H1 (cell line): ENCODE measurements around the gene CIB4. TPM values are rescaled to one million over a fixed set of nuclear protein-coding genes. Genes with fewer than 3 reads are reported as not detected.

Experiments used
- CTCF ChIA-PET: fragments of 300-600 bp; sonication (Branson Sonifier 250); formaldehyde crosslinking; loops from one replicate; lab custom pipeline; 2021; ENCODE audit not compliant: partially characterized antibody; lab: Charles Lee
- POLR2A ChIA-PET: fragments of 300-600 bp; sonication (Branson Sonifier 250); formaldehyde crosslinking; loops from one replicate; lab custom pipeline; 2021; ENCODE audit warnings: inconsistent platforms; ENCODE audit not compliant: partially characterized antibody; lab: Charles Lee
- DNase-seq, 2 experiments: peaks; one replicate each; pipeline versions ENCODE4 v3.0.0 to v3.0.0-alpha.2; 2010 to 2022; ENCODE audit warnings: low spot score in 2 of 2, low read depth in 1 of 2, mixed read lengths in 1 of 2
- FAIRE-seq: peaks from 2 replicates; lab custom pipeline; 2011; peaks lifted over from hg19 to GRCh38; lab: Jason Lieb, UNC
- H2AFZ ChIP-seq: 2 replicates; pipeline ENCODE4 v1.8.1; 2012; ENCODE audit warnings: low read length, inconsistent platforms
- H2AK5ac ChIP-seq: 2 replicates; pipeline ENCODE4 v1.6.1; 2013; ENCODE audit warnings: low read depth, low read length
- H2BK120ac ChIP-seq: replicated peaks from 2 replicates; pipeline ENCODE3; 2013; ENCODE audit warnings: low read depth, low read length, inconsistent platforms
- H2BK12ac ChIP-seq: 2 replicates; pipeline ENCODE4 v1.6.1; 2013; ENCODE audit warnings: low read depth, low read length
- H2BK15ac ChIP-seq: 2 replicates; pipeline ENCODE4 v1.6.1; 2013; ENCODE audit warnings: low read length
- H2BK20ac ChIP-seq: 2 replicates; pipeline ENCODE4 v1.6.1; 2013; ENCODE audit warnings: low read length
- H2BK5ac ChIP-seq: 2 replicates; pipeline ENCODE4 v1.6.1; 2013; ENCODE audit warnings: low read depth, low read length
- H3K14ac ChIP-seq: 2 replicates; pipeline ENCODE4 v1.6.1; 2013; ENCODE audit warnings: inconsistent platforms; ENCODE audit not compliant: insufficient read length
- H3K18ac ChIP-seq: 2 replicates; pipeline ENCODE4 v1.6.1; 2013; ENCODE audit warnings: low read length; ENCODE audit errors: extremely low read depth
- H3K23ac ChIP-seq: 2 replicates; pipeline ENCODE4 v1.6.1; 2013; ENCODE audit warnings: inconsistent platforms; ENCODE audit not compliant: insufficient read length
- H3K23me2 ChIP-seq: 2 replicates; pipeline ENCODE4 v1.6.1; 2013; ENCODE audit warnings: low read depth, low read length
- H3K27ac ChIP-seq: 2 replicates; pipeline ENCODE4 v1.6.1; 2011; ENCODE audit warnings: low read depth, low read length, inconsistent platforms
- H3K27me3 ChIP-seq, 4 experiments: replicated peaks in 1 of 4; 1 replicate in 1 of 4; 2 replicates in 3 of 4; pipeline versions ENCODE4 v1.6.1 to v1.8.1; 2011 to 2013; ENCODE audit warnings: low read length in 3 of 4, mild to moderate bottlenecking in 3 of 4, inconsistent platforms in 2 of 4, mixed read lengths in 2 of 4, moderate library complexity in 1 of 4; ENCODE audit not compliant: control insufficient read depth in 3 of 4, insufficient read depth in 3 of 4; ENCODE audit errors: extremely low read depth in 1 of 4
- H3K36me3 ChIP-seq, 4 experiments: 2 replicates each; pipeline versions ENCODE4 v1.6.1 to v1.8.1; 2011 to 2013; ENCODE audit warnings: mild to moderate bottlenecking in 4 of 4, low read length in 3 of 4, moderate library complexity in 2 of 4, control low read depth in 1 of 4, inconsistent platforms in 1 of 4; ENCODE audit not compliant: insufficient read depth in 4 of 4, control insufficient read depth in 2 of 4
- H3K4ac ChIP-seq: replicated peaks from 2 replicates; pipeline ENCODE3; 2013; ENCODE audit warnings: low read length, low read depth, mixed read lengths, inconsistent platforms; ENCODE audit not compliant: insufficient read length
- H3K4me1 ChIP-seq, 4 experiments: replicated peaks in 1 of 4; 1 replicate in 1 of 4; 2 replicates in 3 of 4; pipeline versions ENCODE4 v1.6.1 to v1.8.1; 2011 to 2013; ENCODE audit warnings: low read length in 3 of 4, inconsistent platforms in 2 of 4, mixed read lengths in 1 of 4; ENCODE audit not compliant: insufficient read depth in 4 of 4, control insufficient read depth in 3 of 4
- H3K4me2 ChIP-seq, 2 experiments: 2 replicates each; pipeline versions ENCODE4 v1.6.1 to v1.8.1; 2011 to 2013; ENCODE audit warnings: low read depth in 2 of 2, low read length in 2 of 2, control low read depth in 1 of 2, inconsistent platforms in 1 of 2, mild to moderate bottlenecking in 1 of 2; ENCODE audit not compliant: insufficient read depth in 1 of 2
- H3K4me3 ChIP-seq, 4 experiments: fragments of 200-600, 300-600 bp in 1 of 4; sonication (generic), shearing (Covaris generic), sonication (Bioruptor Twin) in 1 of 4; 2 replicates each; pipeline versions ENCODE4 v1.5.1 to v1.8.1; 2011 to 2016; ENCODE audit warnings: low read length in 4 of 4, low read depth in 3 of 4, control low read depth in 2 of 4, inconsistent platforms in 2 of 4, mild to moderate bottlenecking in 2 of 4, mixed read lengths in 1 of 4, moderate library complexity in 1 of 4; ENCODE audit not compliant: insufficient read depth in 2 of 4; ENCODE audit errors: extremely low read depth in 1 of 4
- H3K56ac ChIP-seq: replicated peaks from 2 replicates; pipeline ENCODE3; 2013; ENCODE audit warnings: low read depth, mild to moderate bottlenecking, mixed read lengths, low read length, inconsistent platforms; ENCODE audit not compliant: insufficient read length
- H3K79me1 ChIP-seq: 2 replicates; pipeline ENCODE4 v1.6.1; 2013; ENCODE audit warnings: low read depth, low read length, control low read depth
- H3K79me2 ChIP-seq, 2 experiments: 2 replicates each; pipeline versions ENCODE4 v1.6.1 to v1.8.1; 2012 to 2013; ENCODE audit warnings: low read length in 2 of 2, mild to moderate bottlenecking in 2 of 2, inconsistent platforms in 1 of 2; ENCODE audit not compliant: insufficient read depth in 2 of 2, control insufficient read depth in 1 of 2
- H3K9ac ChIP-seq, 4 experiments: replicated peaks in 1 of 4; 1 replicate in 1 of 4; 2 replicates in 3 of 4; pipeline versions ENCODE4 v1.6.1 to v1.8.1; 2011 to 2013; ENCODE audit warnings: low read depth in 3 of 4, low read length in 3 of 4, control low read depth in 2 of 4, mild to moderate bottlenecking in 2 of 4, moderate library complexity in 2 of 4, inconsistent platforms in 1 of 4; ENCODE audit errors: extremely low read depth in 1 of 4
- H3K9me3 ChIP-seq, 2 experiments: 2 replicates each; pipeline versions ENCODE4 v1.6.1 to v1.8.1; 2012 to 2013; ENCODE audit warnings: mild to moderate bottlenecking in 2 of 2, moderate library complexity in 2 of 2, control low read depth in 1 of 2, inconsistent platforms in 1 of 2, low read depth in 1 of 2, low read length in 1 of 2, mixed read lengths in 1 of 2; ENCODE audit not compliant: insufficient read depth in 2 of 2
- H4K20me1 ChIP-seq, 2 experiments: replicated peaks in 1 of 2; 2 replicates each; pipeline versions ENCODE3 to v1.8.1; 2011 to 2013; ENCODE audit warnings: inconsistent platforms in 2 of 2, low read length in 2 of 2, mild to moderate bottlenecking in 1 of 2; ENCODE audit not compliant: insufficient read depth in 2 of 2, control insufficient read depth in 1 of 2
- H4K5ac ChIP-seq: 2 replicates; pipeline ENCODE4 v1.6.1; 2013; ENCODE audit warnings: low read length, low read depth, mixed read lengths, inconsistent platforms; ENCODE audit not compliant: insufficient read length
- H4K8ac ChIP-seq: 2 replicates; pipeline ENCODE4 v1.8.0; 2013; ENCODE audit warnings: mild to moderate bottlenecking, moderate library complexity, low read length, inconsistent platforms; ENCODE audit not compliant: insufficient read depth; ENCODE audit errors: extremely low read depth
- H4K91ac ChIP-seq: replicated peaks from 2 replicates; pipeline ENCODE3; 2013; ENCODE audit warnings: low read length, mixed read lengths, inconsistent platforms; ENCODE audit not compliant: insufficient read length
- SIN3A ChIP-seq, 2 experiments: IDR thresholded peaks in 1 of 2; conservative IDR thresholded peaks in 1 of 2; 2 replicates each; pipeline ENCODE4 v1.6.1; 2011 to 2012; ENCODE audit warnings: low read length in 2 of 2, improper control_type of control experiment in 1 of 2, low read depth in 1 of 2, mild to moderate bottlenecking in 1 of 2
- SIRT6 ChIP-seq: IDR thresholded peaks from one replicate; pipeline ENCODE4 v1.7.1; 2012; ENCODE audit warnings: low read length, inconsistent platforms
- WGBS, 2 experiments: shearing (Covaris generic) in 1 of 2; methylation state at CpG; one replicate each; pipeline versions ENCODE4 v1.1.6 to v1.1.7; 2013 to 2015; ENCODE audit warnings: low lambda C conversion rate in 2 of 2, mixed read lengths in 2 of 2, inconsistent platforms in 1 of 2, low coverage in 1 of 2, missing lambda C conversion rate in 1 of 2; ENCODE audit not compliant: insufficient replicate concordance in 2 of 2, insufficient coverage in 1 of 2, insufficient read length in 1 of 2; ENCODE audit errors: extremely low coverage in 1 of 2, missing lambda C conversion rate in 1 of 2; 5-methylcytosine and 5-hydroxymethylcytosine counted together
- polyA plus RNA-seq, 7 experiments: library from polyadenylated mRNA; depleted of rRNA in 3 of 7; stranded (reverse) in 5 of 7; unstranded in 2 of 7; fragments of >200 nt in 5 of 7; fragments of 200-250 nt in 2 of 7; gene quantifications; 1 replicate in 5 of 7; 2 replicates in 1 of 7; 4 replicates in 1 of 7; pipeline versions ENCODE4 v1.2.1 to v1.2.3, GENCODE V29; 2011 to 2013; ENCODE audit warnings: missing spikeins in 2 of 7, mixed read lengths in 2 of 7
- total RNA-seq: library from RNA; stranded (reverse); fragmentation: NEBNext Ultra II Directional; extraction: Animal tissue kit (Norgen Biotek cat#: 25700); gene quantifications from 2 replicates; pipeline ENCODE4 v1.2.1, GENCODE V29; 2021

Gene CIB4
- total and polyA plus RNA-seq, 2 of the 8 experiments (the other 6 are each of a cell fraction or from before 2014, with no cell fraction given): not detected

GRCh38 chr2:26540306-26540705 lies 100.9 kb downstream of the CIB4 start:
- peaks cover 3 to 9% (median 6%) of the 10 kb centered on the region in 4 experiments for H3K4me1 ChIP-seq
- H3K14ac ChIP-seq: no peak overlapping the region
- H2BK20ac ChIP-seq: no peak overlapping the region
- WGBS, 2 experiments: 83% methylated on average over 10 of the region's 10 CpGs; no CpG with 5 or more reads in 1 of the 2 experiments
- H2BK15ac ChIP-seq: no peak overlapping the region
- H4K91ac ChIP-seq: no peak overlapping the region
- no peak overlapping the region; a peak in 1 of 4 replicates for H3K4me2 ChIP-seq
- H2BK5ac ChIP-seq: no peak overlapping the region
- H2AFZ ChIP-seq: no peak overlapping the region
- H2AK5ac ChIP-seq: no peak overlapping the region
- H3K79me1 ChIP-seq: no peaks in the 10 kb centered on the region
- DNase-seq: no peak
- POLR2A ChIA-PET: interaction anchor here (1.2 to 2.0 kb wide), 2 partner anchors 13 to 26 kb away, joined by 3 to 4 read pairs; no protein-coding TSS in a partner anchor
- no peak overlapping the region for H3K27ac ChIP-seq
- H3K36me3 ChIP-seq: no peaks in the 10 kb centered on the region
- no peaks in the 10 kb centered on the region for H4K20me1 ChIP-seq
- no peaks in the 10 kb centered on the region for H3K9me3 ChIP-seq
- H3K9ac ChIP-seq: no peak overlapping the region
- H3K27me3 ChIP-seq: no peaks in the 10 kb centered on the region; a peak in 1 of 7 replicates
- H4K8ac ChIP-seq: no peak overlapping the region
- H3K4ac ChIP-seq: no peak overlapping the region
- FAIRE-seq: no peak
- H3K79me2 ChIP-seq: no peaks in the 10 kb centered on the region
- no peak overlapping the region for H3K23ac ChIP-seq
- no peak overlapping the region for H3K18ac ChIP-seq
- CTCF ChIA-PET: interaction anchor here (1.0 to 7.8 kb wide), 14 partner anchors 8 to 239 kb away, joined by 3 to 91 read pairs (median 4); no protein-coding TSS in a partner anchor
- no peak overlapping the region for H2BK12ac ChIP-seq
- TF ChIP-seq SIRT6: no peak
- peak; percentile 64 to 73; a peak in 1 of 4 replicates for TF ChIP-seq SIN3A (conservative IDR thresholded peaks at IDR 0.05 in 1 of 2, IDR thresholded peaks at IDR 0.05 in 1 of 2; ENCODE audit: low read depth in 1 of 2, low read length in 2 of 2)
- no peak overlapping the region for H3K56ac ChIP-seq
- H4K5ac ChIP-seq: no peak overlapping the region
- H3K4me3 ChIP-seq: no peak overlapping the region
- H3K23me2 ChIP-seq: no peaks in the 10 kb centered on the region
- no peak overlapping the region for H2BK120ac ChIP-seq
